H9 (cell line): Measurements from ENCODE around the gene TMEM51. TPM values are rescaled to one million over a fixed set of nuclear protein-coding genes. Genes with fewer than 3 reads are reported as not detected.

Source experiments
- DNase-seq: peaks from one replicate; pipeline ENCODE4 v3.0.0-alpha.2; 2017
- H2AFZ ChIP-seq: one replicate; pipeline ENCODE4 v1.6.1; 2013; ENCODE audit warnings: mild to moderate bottlenecking, low read length, control low read depth, moderate library complexity
- H2AK5ac ChIP-seq: 2 replicates; pipeline ENCODE4 v1.6.1; 2013; ENCODE audit warnings: low read length, control low read depth, mixed read lengths; ENCODE audit not compliant: insufficient read length
- H2BK120ac ChIP-seq: one replicate; pipeline ENCODE4 v1.6.1; 2013; ENCODE audit warnings: low read depth, mild to moderate bottlenecking, low read length, control low read depth, inconsistent platforms; ENCODE audit not compliant: poor library complexity, severe bottlenecking
- H2BK12ac ChIP-seq: 2 replicates; pipeline ENCODE4 v1.6.1; 2013; ENCODE audit warnings: low read length, control low read depth, mixed read lengths, low read depth; ENCODE audit not compliant: insufficient read length
- H2BK15ac ChIP-seq: 2 replicates; pipeline ENCODE4 v1.6.1; 2013; ENCODE audit warnings: low read depth, low read length, control low read depth
- H2BK20ac ChIP-seq: one replicate; pipeline ENCODE4 v1.6.1; 2013; ENCODE audit warnings: low read depth, mild to moderate bottlenecking, low read length, control low read depth, inconsistent platforms; ENCODE audit not compliant: poor library complexity, severe bottlenecking
- H2BK5ac ChIP-seq: 2 replicates; pipeline ENCODE4 v1.6.1; 2013; ENCODE audit warnings: low read length, control low read depth, mixed read lengths; ENCODE audit not compliant: insufficient read length
- H3K14ac ChIP-seq: 2 replicates; pipeline ENCODE4 v1.6.1; 2013; ENCODE audit warnings: low read length, control low read depth; ENCODE audit not compliant: insufficient read depth
- H3K18ac ChIP-seq: 2 replicates; pipeline ENCODE4 v1.6.1; 2013; ENCODE audit warnings: low read depth, mild to moderate bottlenecking, mixed read lengths, low read length, control low read depth; ENCODE audit not compliant: insufficient read length
- H3K23ac ChIP-seq: 2 replicates; pipeline ENCODE4 v1.6.1; 2013; ENCODE audit warnings: low read length, control low read depth, mixed read lengths, low read depth; ENCODE audit not compliant: insufficient read length
- H3K23me2 ChIP-seq: 2 replicates; pipeline ENCODE4 v1.6.1; 2013; ENCODE audit warnings: low read depth, mild to moderate bottlenecking, mixed read lengths, low read length, control low read depth; ENCODE audit not compliant: insufficient read length, poor library complexity, severe bottlenecking
- H3K27ac ChIP-seq: 2 replicates; pipeline ENCODE4 v1.5.1; 2013; ENCODE audit warnings: low read length, control low read depth, mixed read lengths, low read depth; ENCODE audit not compliant: insufficient read length
- H3K27me3 ChIP-seq: 2 replicates; pipeline ENCODE4 v1.6.1; 2013; ENCODE audit warnings: low read length, control low read depth, inconsistent platforms; ENCODE audit not compliant: insufficient read depth
- H3K4ac ChIP-seq: 2 replicates; pipeline ENCODE4 v1.6.1; 2013; ENCODE audit warnings: low read depth, mild to moderate bottlenecking, control low read depth, inconsistent platforms, low read length, moderate library complexity
- H3K4me1 ChIP-seq: 2 replicates; pipeline ENCODE4 v1.6.1; 2013; ENCODE audit warnings: low read length, control low read depth, inconsistent platforms; ENCODE audit not compliant: insufficient read depth
- H3K4me2 ChIP-seq: 2 replicates; pipeline ENCODE4 v1.6.1; 2013; ENCODE audit warnings: low read length, control low read depth, mixed read lengths; ENCODE audit not compliant: insufficient read length, insufficient read depth
- H3K56ac ChIP-seq: 2 replicates; pipeline ENCODE4 v1.6.1; 2013; ENCODE audit warnings: low read depth, mild to moderate bottlenecking, mixed read lengths, low read length, control low read depth; ENCODE audit not compliant: insufficient read length
- H3K79me1 ChIP-seq: 2 replicates; pipeline ENCODE4 v1.6.1; 2013; ENCODE audit warnings: low read depth, mild to moderate bottlenecking, moderate library complexity, low read length, control low read depth, inconsistent platforms; ENCODE audit not compliant: insufficient read depth, poor library complexity, severe bottlenecking
- H3K79me2 ChIP-seq: 2 replicates; pipeline ENCODE4 v1.6.1; 2013; ENCODE audit warnings: low read length, control low read depth, inconsistent platforms; ENCODE audit not compliant: insufficient read depth
- H3K9ac ChIP-seq: 2 replicates; pipeline ENCODE4 v1.6.1; 2013; ENCODE audit warnings: low read length, control low read depth, mixed read lengths; ENCODE audit not compliant: insufficient read length; ENCODE audit errors: extremely low read depth
- H3K9me3 ChIP-seq: one replicate; pipeline ENCODE4 v1.6.1; 2013; ENCODE audit warnings: low read depth, low read length, inconsistent platforms; ENCODE audit not compliant: control insufficient read depth
- H3T11ph ChIP-seq: one replicate; pipeline ENCODE4 v1.6.1; 2013; ENCODE audit warnings: mild to moderate bottlenecking, low read length, control low read depth, inconsistent platforms
- H4K20me1 ChIP-seq: one replicate; pipeline ENCODE4 v1.6.1; 2013; ENCODE audit not compliant: control insufficient read depth, insufficient read length, insufficient read depth
- H4K5ac ChIP-seq: 2 replicates; pipeline ENCODE4 v1.6.1; 2013; ENCODE audit warnings: low read depth, mild to moderate bottlenecking, mixed read lengths, low read length, control low read depth; ENCODE audit not compliant: insufficient read length
- H4K8ac ChIP-seq: replicated peaks from 2 replicates; pipeline ENCODE4 v1.6.1; 2013; ENCODE audit warnings: low read length, control low read depth, mixed read lengths, low read depth; ENCODE audit not compliant: insufficient read length
- H4K91ac ChIP-seq: 2 replicates; pipeline ENCODE4 v1.6.1; 2013; ENCODE audit warnings: low read depth, mild to moderate bottlenecking, moderate library complexity, mixed read lengths, low read length, control low read depth; ENCODE audit not compliant: insufficient read length
- H3K27ac Mint-ChIP-seq, 3 experiments: 2 replicates in 2 of 3; 3 replicates in 1 of 3; pipeline ENCODE4 v1.8.0; 2020 to 2021; ENCODE audit warnings: mixed read lengths in 3 of 3, mild to moderate bottlenecking in 1 of 3, moderate library complexity in 1 of 3
- H3K27me3 Mint-ChIP-seq: 2 replicates; pipeline ENCODE4 v1.8.0; 2021; ENCODE audit warnings: low read depth, mild to moderate bottlenecking, moderate library complexity, mixed read lengths
- H3K36me3 Mint-ChIP-seq, 3 experiments: 2 replicates in 2 of 3; 3 replicates in 1 of 3; pipeline ENCODE4 v1.8.0; 2020 to 2021; ENCODE audit warnings: low read depth in 3 of 3, mixed read lengths in 3 of 3; ENCODE audit not compliant: insufficient read depth in 1 of 3
- H3K4me1 Mint-ChIP-seq, 2 experiments: 2 replicates each; pipeline ENCODE4 v1.8.0; 2020; ENCODE audit warnings: mixed read lengths in 2 of 2
- H3K4me3 Mint-ChIP-seq, 2 experiments: 2 replicates in 1 of 2; 3 replicates in 1 of 2; pipeline ENCODE4 v1.8.0; 2020 to 2021; ENCODE audit warnings: mild to moderate bottlenecking in 2 of 2, mixed read lengths in 2 of 2, moderate library complexity in 1 of 2
- H3K9me3 Mint-ChIP-seq, 2 experiments: 2 replicates in 1 of 2; 3 replicates in 1 of 2; pipeline ENCODE4 v1.8.0; 2020; ENCODE audit warnings: mild to moderate bottlenecking in 2 of 2, mixed read lengths in 2 of 2, moderate library complexity in 1 of 2
- WGBS: extraction: QIAGEN DNeasy Blood & Tissue Kit; methylation state at CpG from one replicate; pipeline ENCODE4 v1.1.7; 2013; ENCODE audit warnings: missing lambda C conversion rate, low lambda C conversion rate, mixed read lengths; ENCODE audit not compliant: insufficient read length; ENCODE audit errors: extremely low coverage; 5-methylcytosine and 5-hydroxymethylcytosine counted together
- total RNA-seq: library from RNA; stranded (reverse); gene quantifications from 2 replicates; pipeline ENCODE4 v1.2.1, GENCODE V29; 2021
- TF ChIP-seq, protein P1 (sequence below): fragments of 200-600 bp; sonication (generic); conservative IDR thresholded peaks from 3 replicates; pipeline ENCODE4 v1.8.0; 2021; ENCODE audit warnings: antibody characterized with exemption, mild to moderate bottlenecking

TMEM51 gene
- total RNA-seq, 1 experiment from 2014 or later = 4.6 TPM

DNA sequence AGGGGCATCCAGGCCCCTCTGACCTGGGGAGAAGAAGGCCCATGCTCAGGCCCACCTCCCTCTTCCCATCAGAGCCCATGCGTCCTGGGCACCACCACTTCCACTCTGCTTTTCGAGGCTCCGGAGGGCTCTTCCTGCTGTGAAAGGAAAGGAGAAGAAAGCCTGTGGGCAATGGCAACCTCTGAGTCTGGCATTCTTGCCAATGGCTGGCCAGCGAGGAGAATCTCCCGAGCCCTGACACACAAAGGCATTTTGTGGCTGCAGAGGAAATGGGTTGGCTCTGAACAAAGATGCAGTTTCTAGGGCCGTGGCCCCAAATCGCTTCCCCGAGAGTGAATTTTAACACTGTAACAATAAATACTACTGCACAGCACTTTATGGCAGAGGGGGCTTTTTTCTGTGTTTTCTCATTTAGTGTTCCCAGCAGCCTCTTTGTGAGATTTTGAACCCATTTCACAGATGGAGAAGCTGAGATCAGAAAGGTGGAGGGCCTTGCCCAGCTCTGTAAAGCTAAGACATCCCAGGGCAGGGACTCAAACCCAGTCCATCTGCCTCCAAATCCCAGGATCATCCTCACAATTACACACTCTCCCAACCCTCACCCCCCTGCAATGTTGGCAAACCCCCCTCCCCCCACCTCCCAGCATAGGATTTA lies 35.7 kb upstream of the TMEM51 start:
- H3K9me3 Mint-ChIP-seq = no peaks in the 10 kb centered on the region
- H3K23ac ChIP-seq = no peak overlapping the region
- H3K79me1 ChIP-seq = no peaks in the 10 kb centered on the region
- H3K4me1 Mint-ChIP-seq = peaks cover 13 to 17% of the 10 kb centered on the region in 2 experiments
- H2BK5ac ChIP-seq = no peak overlapping the region
- no peak overlapping the region for H4K8ac ChIP-seq
- H3K4me1 ChIP-seq = peaks cover 1% of the 10 kb centered on the region; the same call in 1 of the 2 replicates
- no peak overlapping the region for H2BK120ac ChIP-seq
- H3K36me3 Mint-ChIP-seq = no peaks in the 10 kb centered on the region; a peak in 1 of 7 replicates
- H3K27ac Mint-ChIP-seq = no peak overlapping the region
- no peak overlapping the region for H3K56ac ChIP-seq
- peaks cover 30% of the 10 kb centered on the region for H3K27me3 Mint-ChIP-seq
- H2BK15ac ChIP-seq = no peak overlapping the region
- H2AFZ ChIP-seq = no peak overlapping the region
- H2BK12ac ChIP-seq = no peak overlapping the region
- TF ChIP-seq, protein P1, sequence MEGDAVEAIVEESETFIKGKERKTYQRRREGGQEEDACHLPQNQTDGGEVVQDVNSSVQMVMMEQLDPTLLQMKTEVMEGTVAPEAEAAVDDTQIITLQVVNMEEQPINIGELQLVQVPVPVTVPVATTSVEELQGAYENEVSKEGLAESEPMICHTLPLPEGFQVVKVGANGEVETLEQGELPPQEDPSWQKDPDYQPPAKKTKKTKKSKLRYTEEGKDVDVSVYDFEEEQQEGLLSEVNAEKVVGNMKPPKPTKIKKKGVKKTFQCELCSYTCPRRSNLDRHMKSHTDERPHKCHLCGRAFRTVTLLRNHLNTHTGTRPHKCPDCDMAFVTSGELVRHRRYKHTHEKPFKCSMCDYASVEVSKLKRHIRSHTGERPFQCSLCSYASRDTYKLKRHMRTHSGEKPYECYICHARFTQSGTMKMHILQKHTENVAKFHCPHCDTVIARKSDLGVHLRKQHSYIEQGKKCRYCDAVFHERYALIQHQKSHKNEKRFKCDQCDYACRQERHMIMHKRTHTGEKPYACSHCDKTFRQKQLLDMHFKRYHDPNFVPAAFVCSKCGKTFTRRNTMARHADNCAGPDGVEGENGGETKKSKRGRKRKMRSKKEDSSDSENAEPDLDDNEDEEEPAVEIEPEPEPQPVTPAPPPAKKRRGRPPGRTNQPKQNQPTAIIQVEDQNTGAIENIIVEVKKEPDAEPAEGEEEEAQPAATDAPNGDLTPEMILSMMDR = no peak
- H4K91ac ChIP-seq = no peak overlapping the region
- H3K18ac ChIP-seq = no peak overlapping the region
- H3K14ac ChIP-seq = no peak overlapping the region
- H3K4me3 Mint-ChIP-seq = no peak overlapping the region
- H3K79me2 ChIP-seq = no peaks in the 10 kb centered on the region
- no peaks in the 10 kb centered on the region for H3K23me2 ChIP-seq
- H4K5ac ChIP-seq = no peak overlapping the region
- no peaks in the 10 kb centered on the region for H3K27me3 ChIP-seq
- H4K20me1 ChIP-seq = no peaks in the 10 kb centered on the region
- H3K9me3 ChIP-seq = no peaks in the 10 kb centered on the region
- no peak overlapping the region for H3T11ph ChIP-seq
- no peak overlapping the region for H2AK5ac ChIP-seq
- H3K27ac ChIP-seq = no peak overlapping the region
- no peak for DNase-seq
- H3K4me2 ChIP-seq = no peak overlapping the region
- WGBS = no CpG with 5 or more reads among the region's 8 CpGs
- no peak overlapping the region for H3K9ac ChIP-seq
- H3K4ac ChIP-seq = no peak overlapping the region
- no peak overlapping the region for H2BK20ac ChIP-seq
